HG02973 (cell line): ENCODE results near the gene COL18A1.
"Not testable (repeated sequence)": the region's sequence is repeated elsewhere in the genome, so short reads cannot be mapped to it uniquely, and the experiment has no call there.

Experiments used
- ATAC-seq: cut with Tn5 transposase; IDR thresholded peaks from one replicate; pipeline ENCODE4 v1.9.1; 2021; ENCODE audit warnings: moderate library complexity; ENCODE audit not compliant: unreplicated experiment

Gene COL18A1

DNA sequence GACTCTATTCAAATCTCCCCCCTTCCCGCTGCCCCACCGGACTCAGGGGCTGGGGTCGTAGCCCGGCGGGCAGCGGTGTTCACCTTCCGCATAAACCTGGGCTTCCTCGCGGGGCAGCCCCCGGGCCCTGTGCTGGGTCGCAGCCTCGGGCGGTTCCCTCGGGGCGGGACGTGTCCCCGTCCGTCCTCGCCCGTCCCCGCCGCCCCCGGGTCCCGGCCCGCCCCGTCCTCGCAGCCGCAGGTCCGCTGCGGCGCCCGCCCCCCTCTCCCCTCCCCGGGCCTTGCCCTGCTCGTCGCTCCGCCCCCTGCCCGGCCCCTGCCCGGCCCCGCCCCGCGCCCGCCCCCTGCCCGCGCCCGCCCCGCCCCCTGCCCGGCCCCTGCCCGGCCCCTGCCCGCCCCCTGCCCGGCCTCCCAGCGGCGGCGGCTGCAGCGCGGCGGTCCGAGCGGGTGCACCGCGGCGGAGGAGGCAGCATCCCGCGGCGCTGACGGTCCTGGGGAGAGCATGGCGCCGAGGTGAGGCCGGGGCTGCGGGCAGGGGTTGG, at the start of gene COL18A1:
Gene COL18A1, plus strand, starts transcription at position 436 of the 541 bp plus-strand sequence. Its CDS starts 66 bp downstream, at position 502.
- no peak for ATAC-seq

DNA sequence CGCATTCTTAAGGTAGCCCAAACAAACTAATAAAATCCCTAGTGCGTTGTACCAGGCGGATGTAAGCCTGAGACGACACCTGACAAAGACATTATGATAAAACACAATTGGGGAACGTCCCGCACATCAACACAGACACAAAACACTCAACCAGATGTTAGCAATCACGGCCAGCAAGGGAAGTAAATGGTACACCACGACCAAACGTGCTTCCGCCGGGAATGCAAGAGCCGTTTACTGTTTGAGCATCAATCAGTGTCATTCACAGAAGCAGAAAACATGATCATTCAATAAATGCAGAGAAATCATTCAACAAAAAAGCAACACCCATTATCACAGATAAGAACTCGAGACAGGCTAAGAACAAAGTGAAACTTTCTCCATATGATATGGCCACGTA, 49.4 kb upstream of the COL18A1 start:
- ATAC-seq, result no peak

GRCh38 chr21:45356251-45356650, 48.7 kb upstream of the COL18A1 start:
- no peak for ATAC-seq

DNA sequence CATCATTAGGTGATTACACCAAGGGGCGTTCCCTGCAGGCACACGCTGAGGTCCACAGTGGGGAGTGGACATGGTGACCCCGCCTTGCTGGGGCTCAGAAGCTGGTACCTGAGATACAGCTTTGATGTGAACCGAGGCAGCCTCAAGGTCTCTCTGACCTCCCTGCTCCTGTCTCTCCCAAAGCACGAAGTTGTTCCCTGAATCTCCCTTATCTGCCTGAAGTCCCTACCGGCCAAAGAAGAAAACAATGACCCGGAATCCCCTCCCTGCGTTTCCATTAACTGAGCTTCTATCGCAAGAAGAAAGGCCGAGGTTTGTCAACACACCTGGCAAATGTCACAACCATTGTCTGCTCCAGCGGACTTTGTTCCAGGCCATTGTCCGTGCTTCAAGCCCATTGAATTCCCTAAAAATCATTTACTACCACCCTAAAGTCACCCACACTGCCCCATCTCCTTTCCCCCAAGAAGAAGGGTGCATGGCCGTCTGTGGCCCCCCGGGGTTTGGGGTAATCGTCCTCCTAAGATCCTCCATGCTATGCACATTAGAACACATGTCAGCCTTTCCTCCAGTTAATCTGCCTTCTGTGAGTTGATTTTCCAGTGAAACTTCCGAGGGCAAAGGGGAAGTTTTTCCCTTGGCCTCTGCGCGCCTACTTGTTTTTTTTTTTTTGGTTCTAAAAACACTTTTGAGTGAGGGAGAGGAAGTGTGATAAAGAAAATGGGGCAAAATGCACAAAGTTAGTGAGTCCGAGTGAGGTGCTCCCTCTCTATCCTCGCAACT, 48.1 kb upstream of the COL18A1 start:
- ATAC-seq, result no peak

GRCh38 chr21:45357436-45358260, 47.3 kb upstream of the COL18A1 start:
- ATAC-seq, result no peak

DNA sequence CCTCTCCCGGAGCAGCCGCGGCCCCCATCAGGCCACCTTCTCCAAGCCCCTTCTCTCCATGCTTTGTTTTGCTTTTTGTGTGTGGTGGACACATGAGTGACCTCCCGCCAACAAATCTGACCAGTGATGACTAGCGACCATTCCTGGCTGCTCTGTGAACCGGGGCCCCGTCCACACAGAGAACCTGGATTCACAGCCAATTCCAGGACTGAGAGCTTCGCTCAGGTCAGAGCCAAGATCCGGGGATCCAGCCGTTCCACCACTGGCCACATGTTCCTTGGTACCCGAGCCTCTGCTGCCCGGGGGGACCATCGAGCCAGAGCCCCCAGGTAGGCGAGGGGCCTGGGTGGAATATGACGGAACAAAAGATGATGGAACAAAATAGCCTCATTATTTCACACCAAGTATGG, 46.7 kb upstream of the COL18A1 start:
- no peak for ATAC-seq

DNA sequence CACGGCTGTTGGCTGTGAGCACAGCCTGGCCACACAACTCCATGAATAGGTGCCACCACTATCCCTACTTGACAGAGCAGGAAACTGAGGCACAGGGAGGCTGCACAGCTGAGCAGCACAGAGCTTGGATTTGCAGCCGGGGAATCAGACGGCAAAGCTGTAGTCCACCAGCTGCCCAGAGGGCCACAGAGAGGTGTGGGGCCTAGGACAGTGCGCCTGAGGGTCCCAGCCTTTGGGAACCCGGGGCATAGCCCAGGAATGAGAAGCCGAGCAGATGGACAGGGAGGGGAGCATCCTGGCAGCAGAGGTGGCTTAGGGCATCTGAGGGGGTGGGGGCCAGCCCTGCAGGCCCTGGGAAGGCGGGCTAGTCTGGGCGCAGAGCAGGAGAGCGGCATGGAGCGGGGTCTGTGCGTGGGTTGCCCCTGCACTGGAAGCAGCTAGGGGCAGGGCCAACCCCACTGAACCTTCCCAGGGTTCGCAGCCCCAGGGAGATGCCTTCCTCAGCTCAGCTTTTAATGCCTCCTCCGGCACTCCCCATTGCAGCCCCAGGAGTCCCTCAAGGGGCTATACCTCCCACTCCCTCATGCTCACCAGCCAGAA, 46.2 kb upstream of the COL18A1 start:
- ATAC-seq, result no peak

GRCh38 chr21:45359451-45360217, 45.3 kb upstream of the COL18A1 start:
- no peak for ATAC-seq

- ATAC-seq, result no peak
These were observed 43.6 kb upstream of the COL18A1 start for GRCh38 chr21:45361033-45361997.

DNA sequence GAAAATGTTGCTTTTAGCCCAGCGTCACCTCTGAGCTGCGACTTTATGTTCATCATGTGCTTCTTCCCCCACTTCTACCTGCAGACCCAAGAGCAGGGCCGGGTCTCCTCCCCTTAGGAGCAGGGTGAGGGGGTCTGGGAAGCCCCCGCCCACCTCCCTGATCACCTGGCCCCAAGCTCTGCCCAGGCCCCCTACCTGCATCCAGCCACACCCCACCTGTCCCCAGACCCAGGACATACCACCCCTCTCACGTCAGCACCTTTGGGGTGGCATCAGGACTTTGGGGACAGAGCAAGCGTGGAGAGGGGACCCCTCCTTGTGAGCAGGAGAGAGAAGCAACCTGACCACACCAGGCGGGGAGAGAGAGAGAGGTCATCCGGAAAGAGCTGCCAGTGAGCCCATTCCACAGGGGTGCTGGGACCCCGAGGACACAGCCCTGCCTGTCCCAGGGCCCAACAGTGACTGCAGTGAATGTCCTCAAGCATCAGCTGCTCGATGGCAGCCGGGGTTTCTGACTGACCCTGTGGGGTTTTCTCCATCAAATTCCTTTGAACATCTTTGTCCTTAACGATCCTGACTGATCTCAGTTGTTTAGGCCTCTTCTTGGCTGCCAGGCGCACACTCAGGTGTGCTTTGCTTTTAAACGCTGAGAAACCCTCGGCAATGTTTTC, 42.8 kb upstream of the COL18A1 start:
- no peak for ATAC-seq

GRCh38 chr21:45362748-45363145, 42.2 kb upstream of the COL18A1 start:
- no peak for ATAC-seq

- ATAC-seq, result not testable (repeated sequence)
These were observed 41.7 kb upstream of the COL18A1 start for GRCh38 chr21:45363272-45363671.

DNA sequence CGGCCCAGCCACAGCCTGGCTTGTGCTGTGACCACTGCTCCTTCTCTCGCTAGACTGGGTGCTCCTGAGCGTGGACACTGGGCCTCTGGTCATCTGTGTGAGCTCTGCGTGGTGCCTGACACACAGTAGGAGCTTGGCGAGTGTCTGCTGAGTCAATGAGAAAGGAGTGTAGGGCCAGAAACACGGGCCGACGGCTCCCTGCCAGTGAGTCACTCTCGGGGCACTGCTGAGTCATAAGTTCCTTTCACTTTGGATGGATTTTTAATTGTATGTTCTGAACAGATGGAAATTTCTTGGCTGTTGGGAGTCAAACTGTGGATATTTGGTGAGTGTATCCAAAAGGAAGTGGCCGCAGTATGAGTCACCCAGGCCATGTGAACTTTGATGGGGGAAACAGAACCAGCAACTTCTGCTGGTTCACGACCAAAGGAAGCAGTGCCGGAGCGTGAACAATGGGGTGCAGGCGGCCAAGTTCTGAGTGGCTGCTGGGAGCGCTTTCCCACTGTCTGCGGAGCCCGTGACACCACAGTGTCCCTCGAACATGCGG, 41.0 kb upstream of the COL18A1 start:
- ATAC-seq, result no peak

DNA sequence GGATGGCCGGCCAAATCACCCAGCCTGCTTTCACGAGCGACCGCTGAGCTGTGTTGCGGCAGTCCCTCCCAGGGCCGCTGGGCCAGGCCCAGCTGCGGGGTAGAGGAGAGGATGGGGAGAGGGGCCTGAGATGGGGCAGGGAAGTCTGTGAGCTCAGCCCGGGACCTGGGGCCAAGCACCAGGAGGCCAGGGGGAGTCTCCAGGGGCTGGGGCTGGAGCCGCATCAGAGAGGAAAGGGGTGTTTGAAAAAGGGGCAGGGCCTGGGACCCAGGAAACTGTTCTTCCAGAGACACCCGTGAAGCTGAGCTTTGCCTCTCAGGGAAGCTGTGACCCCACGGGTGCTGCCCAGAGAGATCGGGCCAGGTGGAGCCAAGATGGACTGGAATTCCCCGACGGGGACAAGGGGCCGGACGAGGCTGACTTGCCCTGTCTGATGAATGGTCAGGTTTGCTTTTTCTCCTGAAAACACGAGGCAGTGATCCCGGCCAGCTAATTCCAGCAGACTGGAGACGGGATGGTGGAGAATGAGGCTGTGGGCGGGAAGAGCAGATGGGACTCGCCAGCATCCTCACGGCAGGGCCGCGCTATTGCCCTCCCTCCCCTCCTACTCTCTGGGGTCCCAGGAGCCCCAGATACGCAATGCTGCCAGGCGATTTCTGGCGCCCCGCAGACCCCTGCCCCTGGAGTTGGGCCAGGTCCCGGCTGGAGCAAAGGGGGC, 40.3 kb upstream of the COL18A1 start:
- no peak for ATAC-seq

- no peak for ATAC-seq
These were observed 39.8 kb upstream of the COL18A1 start for GRCh38 chr21:45365186-45365607.

DNA sequence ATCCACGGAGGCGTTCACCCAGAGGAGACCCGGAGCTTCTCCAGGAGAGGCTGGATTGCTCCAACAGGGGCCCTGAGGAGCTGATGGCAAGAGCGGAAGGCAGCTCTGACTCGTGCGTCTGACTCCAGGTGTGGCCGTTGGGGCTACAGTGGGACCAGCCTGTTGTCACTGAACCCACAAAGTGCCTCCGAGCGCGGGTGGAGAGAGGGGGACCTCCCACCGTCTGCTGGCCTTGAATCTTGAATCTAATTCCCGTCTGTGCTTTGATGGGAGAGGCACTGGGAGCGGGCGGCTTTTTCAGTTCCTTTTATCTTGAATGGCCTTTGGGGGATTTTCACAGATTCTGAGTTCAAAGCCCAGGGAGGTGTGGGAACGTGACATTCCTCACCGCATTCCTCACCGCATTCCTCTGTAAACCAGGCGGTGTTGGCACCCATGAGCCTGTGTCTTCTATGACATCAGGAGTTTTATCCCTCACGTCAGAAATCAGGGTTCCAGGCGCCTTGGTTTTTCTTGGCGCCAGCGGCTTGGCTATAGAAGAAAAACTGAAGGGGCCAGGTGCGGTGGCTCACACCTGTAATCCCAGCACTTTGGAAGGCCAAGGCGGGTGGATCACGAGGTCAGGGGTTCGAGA, 39.2 kb upstream of the COL18A1 start:
- no peak for ATAC-seq

DNA sequence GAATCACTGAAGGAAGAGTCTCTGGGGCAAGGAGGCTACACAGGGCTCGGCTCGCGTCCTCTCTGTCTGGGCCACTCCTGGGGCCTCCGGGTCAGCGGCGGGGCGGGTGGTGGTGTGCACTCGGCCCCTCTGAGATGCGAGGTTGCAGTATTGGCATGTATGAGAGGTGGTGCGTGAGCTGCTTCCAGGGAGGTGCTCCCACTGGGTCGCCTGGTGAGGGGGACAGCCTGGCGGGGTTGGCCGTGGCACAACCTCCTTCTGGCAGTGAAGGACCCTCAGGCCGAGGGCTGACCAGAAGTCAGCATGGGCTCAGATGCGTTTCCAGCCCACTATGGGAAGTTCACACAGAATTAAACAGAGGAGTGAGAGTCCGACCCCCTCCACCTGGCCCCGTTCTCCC, 38.5 kb upstream of the COL18A1 start:
- no peak for ATAC-seq
